GM18502 (cell line): ENCODE data around the gene RBM42.

Experiments used
- ATAC-seq: cut with Tn5 transposase; IDR thresholded peaks from one replicate; pipeline ENCODE4 v1.9.1; 2021; ENCODE audit warnings: mild to moderate bottlenecking; ENCODE audit not compliant: unreplicated experiment, poor library complexity

RBM42 gene

DNA sequence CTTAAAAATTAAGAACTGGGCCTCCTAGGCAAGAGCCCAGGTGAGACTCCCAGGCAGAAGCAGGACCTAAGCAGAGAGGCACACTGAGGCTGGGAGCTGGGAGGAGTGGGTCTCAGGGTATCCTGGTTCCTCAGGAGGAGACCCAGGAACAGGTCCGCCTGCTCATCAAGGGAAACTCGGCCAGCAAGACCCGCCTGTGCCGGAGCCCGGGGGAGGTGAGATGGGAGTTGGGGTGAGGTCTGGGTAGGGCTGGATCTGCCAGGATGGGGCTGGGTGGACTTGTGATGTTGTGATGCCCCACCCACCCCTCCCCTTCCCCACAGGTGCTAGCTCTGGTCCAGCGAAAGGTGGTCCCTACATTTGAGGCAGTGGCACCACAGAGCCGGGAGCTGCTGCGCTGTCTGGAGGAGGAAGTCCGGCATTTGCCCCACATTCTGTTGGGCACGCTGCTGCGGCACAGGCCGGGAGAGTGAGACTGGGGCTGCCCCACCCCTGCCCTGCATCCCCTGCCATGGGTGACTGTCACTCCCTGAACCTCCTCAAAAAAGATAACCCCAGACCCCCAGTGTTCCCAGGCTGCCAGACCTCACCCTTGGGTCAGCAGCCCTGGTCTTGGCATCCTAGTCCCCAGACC, 9.4 kb upstream of the RBM42 start:
- ATAC-seq = no peak

- ATAC-seq = no peak
Observed at GRCh38 chr19:35620001-35620400, 8.8 kb upstream of the RBM42 start.

- no peak for ATAC-seq
Observed at GRCh38 chr19:35621708-35622107, 7.1 kb upstream of the RBM42 start.

GRCh38 chr19:35622750-35623149, 6.1 kb upstream of the RBM42 start:
- ATAC-seq = no peak

DNA sequence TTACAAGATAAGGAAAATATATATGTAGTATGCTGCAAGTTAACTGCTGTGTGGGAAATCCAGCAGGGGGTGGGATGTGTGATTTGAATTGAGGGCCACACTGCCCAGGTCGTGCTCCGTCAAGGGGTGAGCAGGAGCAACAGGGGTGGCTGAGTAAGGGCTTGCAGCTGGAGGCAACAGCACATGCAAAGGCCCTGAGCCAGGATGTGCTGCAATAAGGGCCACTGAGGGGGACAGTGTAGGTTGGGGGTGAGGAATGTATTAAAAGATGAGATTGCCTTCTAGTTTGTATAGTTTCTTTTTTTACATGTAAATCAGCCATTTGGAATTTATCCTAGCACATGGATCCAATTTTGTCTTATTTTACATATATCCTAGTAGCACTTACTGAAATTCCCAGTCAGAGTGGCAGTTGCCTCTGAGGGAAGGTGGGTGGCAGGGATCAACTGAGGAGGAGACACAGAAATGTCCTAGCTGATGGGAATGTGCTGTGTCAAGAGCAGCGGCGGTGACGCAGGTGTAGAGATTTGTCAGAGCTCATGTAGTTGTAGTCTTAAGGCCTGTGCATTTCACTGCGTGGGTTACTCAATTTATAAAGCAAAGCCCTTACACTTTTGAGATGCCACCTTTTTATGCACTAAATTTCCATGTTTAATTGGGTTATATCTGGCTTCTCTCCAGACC, 5.4 kb upstream of the RBM42 start:
- no peak for ATAC-seq

- no peak for ATAC-seq
Observed at GRCh38 chr19:35628264-35628564, 622 bp upstream of the RBM42 start.

- peak; percentile 5 for ATAC-seq
Observed at GRCh38 chr19:35629332-35629633, 447 bp downstream of the RBM42 start.

GRCh38 chr19:35633727-35634440, 5.0 kb downstream of the RBM42 start:
- ATAC-seq = no peak

DNA sequence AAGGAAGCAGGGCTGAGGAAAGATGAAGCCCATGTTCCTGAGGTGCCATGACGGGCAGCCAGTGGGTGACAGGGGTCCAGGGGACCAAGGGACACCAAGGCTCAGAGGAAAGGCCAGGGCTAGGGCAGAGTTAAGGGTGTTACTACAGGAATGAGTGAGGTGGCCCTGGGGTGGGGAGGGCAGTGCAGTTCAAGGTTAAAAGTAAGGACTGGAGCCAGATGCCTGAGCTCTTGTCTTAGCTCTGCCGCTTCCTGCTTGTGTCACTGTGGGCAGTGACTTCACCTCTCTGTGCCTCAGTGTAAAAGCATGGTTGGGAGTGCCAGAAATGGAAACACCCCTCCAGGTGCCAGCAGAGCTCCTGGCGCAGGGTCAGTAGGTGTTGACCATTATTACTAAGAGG, 7.8 kb downstream of the RBM42 start:
- ATAC-seq = no peak

DNA sequence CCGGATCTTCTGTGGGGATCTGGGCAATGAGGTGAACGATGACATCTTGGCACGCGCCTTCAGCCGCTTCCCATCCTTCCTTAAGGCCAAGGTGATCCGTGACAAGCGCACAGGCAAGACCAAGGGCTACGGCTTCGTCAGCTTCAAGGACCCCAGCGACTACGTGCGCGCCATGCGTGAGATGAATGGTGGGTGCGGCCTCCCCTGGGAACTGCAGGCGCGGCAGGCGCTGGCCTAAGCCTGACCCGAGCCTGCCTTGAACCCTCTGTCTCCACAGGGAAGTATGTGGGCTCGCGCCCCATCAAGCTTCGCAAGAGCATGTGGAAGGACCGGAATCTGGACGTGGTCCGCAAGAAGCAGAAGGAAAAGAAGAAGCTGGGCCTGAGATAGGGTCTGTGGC, 8.3 kb downstream of the RBM42 start:
- no peak for ATAC-seq

GRCh38 chr19:35639321-35639639, 10.4 kb downstream of the RBM42 start:
- no peak for ATAC-seq

- ATAC-seq = no peak
Observed at GRCh38 chr19:35639863-35640262, 11.0 kb downstream of the RBM42 start.

- no peak for ATAC-seq
Observed at GRCh38 chr19:35641515-35642151, 12.8 kb downstream of the RBM42 start, which contains the start of gene ETV2. TSS of gene ETV2 (plus strand) at chr19:35641745. CDS start at chr19:35642461, 716 bp downstream.

GRCh38 chr19:35642312-35642711, 13.5 kb downstream of the RBM42 start:
- no peak for ATAC-seq

DNA sequence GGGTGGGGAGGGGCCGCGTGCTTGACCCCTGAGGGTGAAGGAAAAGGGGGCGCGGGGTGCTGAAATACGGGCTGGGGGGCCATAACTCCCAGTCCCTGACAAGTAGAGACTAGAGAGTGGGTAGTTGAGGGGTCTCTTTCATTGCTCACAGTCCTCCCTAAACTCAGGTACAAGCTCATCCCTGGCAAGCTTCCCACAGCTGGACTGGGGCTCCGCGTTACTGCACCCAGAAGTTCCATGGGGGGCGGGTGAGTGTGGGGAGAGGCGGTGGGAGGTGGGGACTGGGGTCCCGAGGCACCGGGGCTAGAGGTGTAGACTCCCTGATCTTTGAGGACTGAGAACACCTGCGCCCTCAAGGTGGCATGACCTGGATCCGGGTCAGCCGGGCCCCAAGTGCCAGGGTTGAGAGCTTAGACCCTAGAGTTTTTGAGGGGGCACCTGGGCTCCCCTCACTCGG, 14.0 kb downstream of the RBM42 start:
- no peak for ATAC-seq

- peak; percentile 41 for ATAC-seq
Observed at GRCh38 chr19:35643255-35644205, 14.7 kb downstream of the RBM42 start.

DNA sequence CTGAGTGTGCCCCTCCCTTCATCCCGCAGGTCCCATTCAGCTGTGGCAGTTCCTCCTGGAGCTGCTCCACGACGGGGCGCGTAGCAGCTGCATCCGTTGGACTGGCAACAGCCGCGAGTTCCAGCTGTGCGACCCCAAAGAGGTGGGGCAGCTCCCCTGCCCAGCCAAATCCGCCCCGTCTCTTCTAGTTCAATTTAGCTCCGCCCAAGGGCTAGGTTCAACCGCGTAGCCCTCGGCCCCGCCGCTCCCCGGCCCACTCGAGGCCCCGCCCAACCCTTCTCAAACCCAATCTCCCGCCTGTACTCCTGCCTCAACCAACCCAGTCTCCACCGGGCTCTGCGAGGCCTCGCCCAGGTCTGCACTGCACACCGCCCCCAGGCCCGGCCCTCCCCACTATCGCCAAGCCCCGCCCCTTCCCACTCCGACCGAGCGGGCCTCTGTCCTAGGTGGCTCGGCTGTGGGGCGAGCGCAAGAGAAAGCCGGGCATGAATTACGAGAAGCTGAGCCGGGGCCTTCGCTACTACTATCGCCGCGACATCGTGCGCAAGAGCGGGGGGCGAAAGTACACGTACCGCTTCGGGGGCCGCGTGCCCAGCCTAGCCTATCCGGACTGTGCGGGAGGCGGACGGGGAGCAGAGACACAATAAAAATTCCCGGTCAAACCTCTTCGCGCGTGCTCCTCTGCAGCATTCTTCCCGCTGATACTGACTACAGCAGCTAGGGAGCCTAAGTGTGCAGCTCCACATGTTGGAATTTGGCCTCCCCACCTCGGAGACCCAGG, 15.6 kb downstream of the RBM42 start:
- peak; percentile 70 for ATAC-seq

- ATAC-seq = no peak
Observed at GRCh38 chr19:35644987-35645679, 16.3 kb downstream of the RBM42 start.
